K562 (cell line): ENCODE results near the gene CCNY. TPM values are rescaled to one million over a fixed set of nuclear protein-coding genes. Genes with fewer than 3 reads are reported as not detected.

Source experiments
- ATF1 ChIP-seq, 2 experiments: fragments of 450-650 bp in 1 of 2; IDR thresholded peaks; 2 replicates each; pipeline ENCODE4 v1.6.1; 2016; ENCODE audit warnings: missing compliant biosample characterization in 1 of 2, missing genetic modification characterization in 1 of 2
- CREB1 ChIP-seq, 2 experiments: sonication (generic) in 1 of 2; formaldehyde crosslinking in 1 of 2; IDR thresholded peaks; 2 replicates each; pipeline versions ENCODE4 v1.6.1 to v1.8.0; 2012 to 2022; ENCODE audit warnings: inconsistent platforms in 1 of 2, mild to moderate bottlenecking in 1 of 2, missing genetic modification reagents in 1 of 2, moderate library complexity in 1 of 2
- CXXC5 ChIP-seq: fragments of 250-450 bp; sonication (Bioruptor Pico); IDR thresholded peaks from 2 replicates; pipeline ENCODE4 v1.8.0; 2022; ENCODE audit warnings: inconsistent platforms, mild to moderate bottlenecking, moderate library complexity
- HDGF ChIP-seq: fragments of 450-650 bp; IDR thresholded peaks from 2 replicates; pipeline ENCODE4 v1.6.1; 2016
- THRA ChIP-seq: fragments of 450-650 bp; IDR thresholded peaks from 2 replicates; pipeline ENCODE4 v1.6.1; 2017; ENCODE audit warnings: mild to moderate bottlenecking, moderate library complexity
- USF2 ChIP-seq: sonication (generic); formaldehyde crosslinking; IDR thresholded peaks from 2 replicates; pipeline ENCODE4 v1.5.0; 2020; ENCODE audit warnings: missing genetic modification reagents
- ZNF445 ChIP-seq: fragments of 250-450 bp; sonication (Bioruptor Pico); IDR thresholded peaks from 2 replicates; pipeline ENCODE4 v1.4.0; 2020; ENCODE audit warnings: low read depth, mild to moderate bottlenecking, moderate library complexity
- polyA plus RNA-seq, 8 experiments: library from polyadenylated mRNA; depleted of rRNA in 4 of 8; stranded (reverse) in 5 of 8; unstranded in 3 of 8; fragments of >200 nt; fragmentation: Nextera tagmentation in 2 of 8; fragmentation: Illumina TruSeq in 1 of 8; extraction: Ambion mirVana in 2 of 8; extraction: Trizol in 1 of 8; gene quantifications; 2 replicates each; pipeline versions ENCODE4 v1.2.1 to v1.2.3, GENCODE V29; 2011 to 2014; ENCODE audit warnings: inconsistent platforms in 1 of 8, missing spikeins in 1 of 8
- total RNA-seq, 7 experiments: library from RNA; depleted of rRNA in 6 of 7; stranded (reverse); fragments of >200 nt in 6 of 7; fragmentation: Illumina TruSeq in 2 of 7; extraction: Trizol in 2 of 7; gene quantifications; 2 replicates each; pipeline versions ENCODE4 v1.2.1 to v1.2.3, GENCODE V29; 2011 to 2021; ENCODE audit warnings: low replicate concordance in 1 of 7
- TF ChIP-seq, protein P1 (sequence below), 3 experiments: IDR thresholded peaks in 2 of 3; conservative IDR thresholded peaks in 1 of 3; 2 replicates each; pipeline ENCODE4 v1.5.1; 2011 to 2012; ENCODE audit warnings: low read length in 3 of 3, mild to moderate bottlenecking in 3 of 3, control low read depth in 2 of 3, improper control_type of control experiment in 1 of 3, inconsistent platforms in 1 of 3, low read depth in 1 of 3, mixed read lengths in 1 of 3, moderate library complexity in 1 of 3; ENCODE audit not compliant: insufficient read depth in 2 of 3
- TF ChIP-seq, protein P2 (sequence below): fragments of 250-450 bp; sonication (Bioruptor Pico); IDR thresholded peaks from 2 replicates; pipeline ENCODE4 v1.4.0; 2020; ENCODE audit warnings: borderline replicate concordance

CCNY gene
- total and polyA plus RNA-seq, 9 of the 15 experiments (the other 6 are each of a cell fraction or from before 2014, with no cell fraction given), result 8.4 to 109 (median 38.6) TPM

DNA sequence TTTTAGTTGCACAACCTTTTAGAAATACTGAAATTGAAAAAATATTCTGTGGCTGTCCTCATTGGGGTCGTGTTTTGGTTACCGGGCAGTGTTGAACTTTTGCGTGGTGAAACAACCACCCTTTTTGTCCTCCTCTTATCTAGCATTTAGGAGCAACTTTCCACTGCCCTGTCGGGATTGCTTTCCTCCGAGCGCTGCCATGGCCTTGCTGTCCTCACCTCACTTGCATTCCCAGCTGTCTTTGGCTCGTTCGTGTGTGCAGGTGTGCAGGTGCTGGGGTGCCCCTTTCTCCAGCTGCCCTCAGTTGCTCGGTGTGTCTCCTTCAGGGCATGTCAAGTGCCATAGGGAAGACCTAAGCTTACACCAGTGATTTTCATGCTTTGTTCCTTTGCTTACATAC lies 151.9 kb downstream of the CCNY start (continued):
- TF ChIP-seq THRA, result no peak
- no peak for TF ChIP-seq HDGF
- TF ChIP-seq USF2 (CRISPR knock-in tag), result no peak
- TF ChIP-seq CXXC5 (CRISPR knock-in tag), result no peak
- TF ChIP-seq, protein P1, sequence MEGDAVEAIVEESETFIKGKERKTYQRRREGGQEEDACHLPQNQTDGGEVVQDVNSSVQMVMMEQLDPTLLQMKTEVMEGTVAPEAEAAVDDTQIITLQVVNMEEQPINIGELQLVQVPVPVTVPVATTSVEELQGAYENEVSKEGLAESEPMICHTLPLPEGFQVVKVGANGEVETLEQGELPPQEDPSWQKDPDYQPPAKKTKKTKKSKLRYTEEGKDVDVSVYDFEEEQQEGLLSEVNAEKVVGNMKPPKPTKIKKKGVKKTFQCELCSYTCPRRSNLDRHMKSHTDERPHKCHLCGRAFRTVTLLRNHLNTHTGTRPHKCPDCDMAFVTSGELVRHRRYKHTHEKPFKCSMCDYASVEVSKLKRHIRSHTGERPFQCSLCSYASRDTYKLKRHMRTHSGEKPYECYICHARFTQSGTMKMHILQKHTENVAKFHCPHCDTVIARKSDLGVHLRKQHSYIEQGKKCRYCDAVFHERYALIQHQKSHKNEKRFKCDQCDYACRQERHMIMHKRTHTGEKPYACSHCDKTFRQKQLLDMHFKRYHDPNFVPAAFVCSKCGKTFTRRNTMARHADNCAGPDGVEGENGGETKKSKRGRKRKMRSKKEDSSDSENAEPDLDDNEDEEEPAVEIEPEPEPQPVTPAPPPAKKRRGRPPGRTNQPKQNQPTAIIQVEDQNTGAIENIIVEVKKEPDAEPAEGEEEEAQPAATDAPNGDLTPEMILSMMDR (IDR thresholded peaks at IDR 0.05 in 2 of 3, conservative IDR thresholded peaks at IDR 0.05 in 1 of 3; ENCODE audit: insufficient read depth in 2 of 3, low read depth in 1 of 3, low read length in 3 of 3), result no peak
- TF ChIP-seq, protein P2, sequence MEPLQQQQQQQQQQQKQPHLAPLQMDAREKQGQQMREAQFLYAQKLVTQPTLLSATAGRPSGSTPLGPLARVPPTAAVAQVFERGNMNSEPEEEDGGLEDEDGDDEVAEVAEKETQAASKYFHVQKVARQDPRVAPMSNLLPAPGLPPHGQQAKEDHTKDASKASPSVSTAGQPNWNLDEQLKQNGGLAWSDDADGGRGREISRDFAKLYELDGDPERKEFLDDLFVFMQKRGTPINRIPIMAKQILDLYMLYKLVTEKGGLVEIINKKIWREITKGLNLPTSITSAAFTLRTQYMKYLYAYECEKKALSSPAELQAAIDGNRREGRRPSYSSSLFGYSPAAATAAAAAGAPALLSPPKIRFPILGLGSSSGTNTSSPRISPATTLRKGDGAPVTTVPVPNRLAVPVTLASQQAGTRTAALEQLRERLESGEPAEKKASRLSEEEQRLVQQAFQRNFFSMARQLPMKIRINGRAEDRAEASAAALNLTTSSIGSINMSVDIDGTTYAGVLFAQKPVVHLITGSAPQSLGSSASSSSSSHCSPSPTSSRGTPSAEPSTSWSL (CRISPR knock-in tag), result no peak
- no peak for TF ChIP-seq ATF1 (CRISPR knock-in tag; IDR thresholded peaks at IDR 0.05)
- no peak for TF ChIP-seq ATF1 (tag; IDR thresholded peaks at IDR 0.05)
- no peak for TF ChIP-seq CREB1 (IDR thresholded peaks at IDR 0.05)
- TF ChIP-seq CREB1 (CRISPR knock-in tag; IDR thresholded peaks at IDR 0.05), result no peak
- no peak for TF ChIP-seq ZNF445 (CRISPR knock-in tag)
